ENCODE data around the gene SH3PXD2A. TPM values are rescaled to one million over a fixed set of nuclear protein-coding genes. Genes with fewer than 3 reads are reported as not detected.

The SH3PXD2A gene
- total and polyA plus RNA-seq, 2 of the 4 experiments (the other 2 are of a cell fraction) = 6.3 to 23.0 TPM

DNA sequence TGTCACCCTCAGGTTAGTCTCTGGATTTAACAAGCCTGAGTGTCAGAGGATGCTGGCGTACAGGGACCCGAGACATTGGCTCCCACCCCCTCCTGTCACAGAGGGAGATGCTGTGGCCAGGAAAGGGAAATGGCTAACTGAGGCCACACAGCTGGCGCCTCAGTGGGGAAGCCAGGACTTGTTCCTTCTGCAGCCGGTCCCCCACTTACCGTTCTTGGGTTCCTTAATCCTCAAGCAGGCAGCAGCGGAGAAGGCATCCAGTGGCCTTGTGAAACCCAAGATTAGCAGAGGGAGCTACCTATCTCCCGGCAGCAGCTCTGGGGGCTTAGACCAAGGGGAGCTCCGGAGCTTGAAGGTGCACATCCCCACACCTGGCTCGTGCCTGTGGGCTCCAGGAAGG, 296.5 kb downstream of the SH3PXD2A start:
- Histone ChIP-seq H4K91ac (ENCODE audit: insufficient read depth, low read depth, low read length) (no peak overlapping the region), H3K36me3 (ENCODE audit: control insufficient read depth, insufficient read depth, low read length) (no peaks in the 10 kb centered on the region), H2AK5ac (ENCODE audit: low read depth, low read length) (no peak overlapping the region), H3K9ac (ENCODE audit: low read depth, low read length) (no peak overlapping the region), H3K4me2 (ENCODE audit: low read depth, low read length) (no peak overlapping the region), H2BK120ac (ENCODE audit: low read depth, low read length) (no peak overlapping the region), H3K9me1 (ENCODE audit: insufficient read depth, low read length) (peaks cover 13% of the 10 kb centered on the region; the same call in 1 of the 2 replicates), H2BK20ac (ENCODE audit: low read depth, low read length) (no peak overlapping the region), H2BK15ac (ENCODE audit: low read depth, low read length) (no peak overlapping the region), H3K56ac (ENCODE audit: extremely low read depth, insufficient read depth, low read length) (no peak overlapping the region), H3K27me3 (ENCODE audit: control insufficient read depth, insufficient read depth, low read length) (peaks cover 64% of the 10 kb centered on the region), H2BK5ac (ENCODE audit: low read depth, low read length, poor library complexity, severe bottlenecking) (no peak overlapping the region), H3K27ac (ENCODE audit: insufficient read depth, low read length) (no peak overlapping the region), H3K4ac (ENCODE audit: low read depth, low read length) (no peak overlapping the region), H4K20me1 (ENCODE audit: insufficient read depth, low read length) (peaks cover 5% of the 10 kb centered on the region), H2AFZ (replicated peaks; ENCODE audit: low read length, poor library complexity) (no peak overlapping the region), H3K4me1 (ENCODE audit: control insufficient read depth, insufficient read depth, low read length) (peaks cover 7% of the 10 kb centered on the region), H3K14ac (replicated peaks; ENCODE audit: low read depth, low read length) (no peak overlapping the region), H3K9me3 (ENCODE audit: control insufficient read depth, insufficient read depth, low read length) (peaks cover 3% of the 10 kb centered on the region), H3K4me3 (ENCODE audit: insufficient read depth, low read depth, low read length) (no peak overlapping the region), H3K79me1 (ENCODE audit: low read depth in 1 of 2, low read length in 2 of 2) (no peaks in the 10 kb centered on the region), H3K18ac (ENCODE audit: low read depth, low read length) (no peak overlapping the region), H4K5ac (ENCODE audit: low read depth, low read length) (no peak overlapping the region), H4K8ac (ENCODE audit: low read depth in 2 of 2, low read length in 2 of 2) (no peak overlapping the region), H2AK9ac (replicated peaks; ENCODE audit: low read depth, low read length, poor library complexity) (no peak overlapping the region), H3K23ac (ENCODE audit: low read depth, low read length) (no peak overlapping the region)
- dilution Hi-C loops (cut with HindIII; ENCODE audit: low sequenced_read_pairs, unreplicated experiment) (no loop called here), in situ Hi-C loops (cut with MboI; ENCODE audit: low sequenced_read_pairs) (no loop called here), intact Hi-C loops (cut with micrococcal nuclease) (no loop called here)
- POLR2A ChIA-PET (ENCODE audit: unreplicated experiment) = no interaction called here
- CTCF ChIA-PET = no interaction called here
- no TSS peak for BruUV-seq (replicated peaks)
- no peak for ATAC-seq (ENCODE audit: low read depth)
- TF ChIP-seq MXI1 (IDR thresholded peaks at IDR 0.05; ENCODE audit: borderline replicate concordance, low read depth, low read length) = no peak
- TF ChIP-seq RFX5 (IDR thresholded peaks at IDR 0.05; ENCODE audit: low read depth, low read length) = no peak
- TF ChIP-seq CEBPB (IDR thresholded peaks at IDR 0.05; ENCODE audit: low read depth, low read length) = no peak
- TF ChIP-seq NFE2L2 (IDR thresholded peaks at IDR 0.05; ENCODE audit: low read depth, low read length) = no peak
- TF ChIP-seq, protein P1, sequence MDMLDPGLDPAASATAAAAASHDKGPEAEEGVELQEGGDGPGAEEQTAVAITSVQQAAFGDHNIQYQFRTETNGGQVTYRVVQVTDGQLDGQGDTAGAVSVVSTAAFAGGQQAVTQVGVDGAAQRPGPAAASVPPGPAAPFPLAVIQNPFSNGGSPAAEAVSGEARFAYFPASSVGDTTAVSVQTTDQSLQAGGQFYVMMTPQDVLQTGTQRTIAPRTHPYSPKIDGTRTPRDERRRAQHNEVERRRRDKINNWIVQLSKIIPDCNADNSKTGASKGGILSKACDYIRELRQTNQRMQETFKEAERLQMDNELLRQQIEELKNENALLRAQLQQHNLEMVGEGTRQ (IDR thresholded peaks at IDR 0.05; ENCODE audit: low read depth, low read length) = no peak
- TF ChIP-seq MAFK (IDR thresholded peaks at IDR 0.05; ENCODE audit: low read depth, low read length) = no peak
- TF ChIP-seq MAZ (IDR thresholded peaks at IDR 0.05; ENCODE audit: borderline replicate concordance, low read depth, low read length) = no peak
- TF ChIP-seq, protein P2, sequence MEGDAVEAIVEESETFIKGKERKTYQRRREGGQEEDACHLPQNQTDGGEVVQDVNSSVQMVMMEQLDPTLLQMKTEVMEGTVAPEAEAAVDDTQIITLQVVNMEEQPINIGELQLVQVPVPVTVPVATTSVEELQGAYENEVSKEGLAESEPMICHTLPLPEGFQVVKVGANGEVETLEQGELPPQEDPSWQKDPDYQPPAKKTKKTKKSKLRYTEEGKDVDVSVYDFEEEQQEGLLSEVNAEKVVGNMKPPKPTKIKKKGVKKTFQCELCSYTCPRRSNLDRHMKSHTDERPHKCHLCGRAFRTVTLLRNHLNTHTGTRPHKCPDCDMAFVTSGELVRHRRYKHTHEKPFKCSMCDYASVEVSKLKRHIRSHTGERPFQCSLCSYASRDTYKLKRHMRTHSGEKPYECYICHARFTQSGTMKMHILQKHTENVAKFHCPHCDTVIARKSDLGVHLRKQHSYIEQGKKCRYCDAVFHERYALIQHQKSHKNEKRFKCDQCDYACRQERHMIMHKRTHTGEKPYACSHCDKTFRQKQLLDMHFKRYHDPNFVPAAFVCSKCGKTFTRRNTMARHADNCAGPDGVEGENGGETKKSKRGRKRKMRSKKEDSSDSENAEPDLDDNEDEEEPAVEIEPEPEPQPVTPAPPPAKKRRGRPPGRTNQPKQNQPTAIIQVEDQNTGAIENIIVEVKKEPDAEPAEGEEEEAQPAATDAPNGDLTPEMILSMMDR (conservative IDR thresholded peaks at IDR 0.05; ENCODE audit: low read depth, low read length) = no peak
- TF ChIP-seq RCOR1 (IDR thresholded peaks at IDR 0.05; ENCODE audit: insufficient replicate concordance, low read length) = no peak
- TF ChIP-seq BHLHE40 (IDR thresholded peaks at IDR 0.05; ENCODE audit: low read depth, low read length) = no peak
- no peak for DNase-seq
- WGBS, 2 experiments (ENCODE audit: extremely low coverage in 2 of 2, insufficient read length in 1 of 2) = no CpG with 5 or more reads among the region's 9 CpGs
